Activated CD4-positive, alpha-beta T cell treated with anti-CD3 and anti-CD28 coated beads, Interleukin-2, amount 10 ng/mL, durations not matched to agents 7 days and 5 days (primary cell): ENCODE results near the gene CFAP251. TPM values are rescaled to one million over a fixed set of nuclear protein-coding genes. Genes with fewer than 3 reads are reported as not detected.

ENCODE experiments used
- CTCF ChIA-PET: fragments of 350-600 bp; sonication (Branson Sonifier 250); formaldehyde crosslinking; loops from one replicate; lab custom pipeline; 2021; ENCODE audit warnings: antibody characterized with exemption; lab: Charles Lee
- POLR2A ChIA-PET: fragments of 350-600 bp; sonication (Branson Sonifier 250); formaldehyde crosslinking; loops from one replicate; lab custom pipeline; 2021; ENCODE audit warnings: antibody characterized with exemption; lab: Charles Lee
- DNase-seq: peaks from one replicate; pipeline ENCODE4 v3.0.0-alpha.2; 2020
- H3K27ac Mint-ChIP-seq: one replicate; pipeline ENCODE4 v1.8.0; 2021; ENCODE audit warnings: mild to moderate bottlenecking, moderate library complexity, mixed read lengths
- H3K27me3 Mint-ChIP-seq: one replicate; pipeline ENCODE4 v1.8.0; 2021; ENCODE audit warnings: mixed read lengths
- H3K36me3 Mint-ChIP-seq: one replicate; pipeline ENCODE4 v1.8.0; 2021; ENCODE audit warnings: low read depth, mixed read lengths
- H3K4me1 Mint-ChIP-seq: one replicate; pipeline ENCODE4 v1.8.0; 2021; ENCODE audit warnings: mixed read lengths
- H3K4me3 Mint-ChIP-seq: one replicate; pipeline ENCODE4 v1.8.0; 2021; ENCODE audit warnings: mild to moderate bottlenecking, moderate library complexity, mixed read lengths
- H3K9me3 Mint-ChIP-seq: one replicate; pipeline ENCODE4 v1.8.0; 2021; ENCODE audit warnings: mixed read lengths
- total RNA-seq, 2 experiments: library from RNA; stranded (reverse); gene quantifications; one replicate each; pipeline ENCODE4 v1.2.3, GENCODE V29; 2021

CFAP251 gene
- total RNA-seq, 2 experiments from 2014 or later, result 0.30 to 0.52 TPM

DNA sequence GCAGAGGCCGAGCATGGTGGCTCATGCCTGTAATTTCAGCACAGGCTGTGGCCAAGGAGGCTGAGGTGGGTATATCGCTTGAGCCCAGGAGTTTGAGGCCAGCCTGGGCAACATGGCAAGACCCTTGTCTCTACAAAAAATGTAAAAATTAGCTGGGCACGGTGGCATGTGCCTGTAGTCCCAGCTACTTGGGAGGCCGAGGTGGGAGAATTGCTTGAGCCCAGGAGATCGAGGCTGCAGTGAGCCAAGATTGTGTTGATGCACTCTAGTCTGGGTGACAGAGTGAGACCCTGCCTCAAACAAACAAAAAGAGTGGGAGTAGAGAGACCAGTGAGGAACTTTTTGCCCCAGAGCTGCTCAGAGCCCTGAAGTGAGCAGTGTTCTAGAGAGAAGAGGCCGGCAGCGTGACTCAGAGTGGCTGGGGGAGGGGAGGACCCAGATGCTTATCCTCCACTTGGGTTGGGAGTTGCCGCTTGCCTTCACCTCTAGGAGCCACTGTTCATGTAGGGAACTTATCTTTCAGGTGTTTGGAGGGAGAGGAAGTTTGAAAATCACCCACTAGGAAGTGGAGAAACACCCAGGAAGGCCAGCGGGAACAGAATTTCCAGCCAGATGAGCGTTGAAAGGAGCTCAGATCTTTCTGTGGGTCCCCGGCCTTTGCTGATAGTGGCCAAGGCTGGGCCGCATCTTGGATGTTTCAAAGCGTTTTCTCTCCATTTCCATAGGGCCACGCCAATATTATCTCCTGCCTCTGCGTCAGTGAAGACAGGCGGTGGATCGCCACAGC is 15.3 kb downstream of the CFAP251 start:
- H3K4me3 Mint-ChIP-seq, result no peak overlapping the region
- no peaks in the 10 kb centered on the region for H3K27me3 Mint-ChIP-seq
- no peak for DNase-seq
- ChIA-PET POLR2A (no interaction called here), CTCF (interaction anchor here (1.1 to 1.4 kb wide), 2 partner anchors 139 to 189 kb away, joined by 3 read pairs; no protein-coding TSS in a partner anchor)
- H3K4me1 Mint-ChIP-seq, result peaks cover 8% of the 10 kb centered on the region
- H3K27ac Mint-ChIP-seq, result no peak overlapping the region
- peaks cover 3% of the 10 kb centered on the region for H3K9me3 Mint-ChIP-seq
- no peaks in the 10 kb centered on the region for H3K36me3 Mint-ChIP-seq

GRCh38 chr12:121934309-121934664 is 15.9 kb downstream of the CFAP251 start:
- Mint-ChIP-seq H3K27me3 (no peaks in the 10 kb centered on the region), H3K27ac (no peak overlapping the region), H3K36me3 (no peaks in the 10 kb centered on the region), H3K4me1 (peaks cover 13% of the 10 kb centered on the region), H3K4me3 (no peak overlapping the region), H3K9me3 (peaks cover 3% of the 10 kb centered on the region)
- ChIA-PET POLR2A (no interaction called here), CTCF (interaction anchor here (1.1 to 1.4 kb wide), 2 partner anchors 140 to 189 kb away, joined by 3 read pairs; no protein-coding TSS in a partner anchor)
- DNase-seq, result no peak

DNA sequence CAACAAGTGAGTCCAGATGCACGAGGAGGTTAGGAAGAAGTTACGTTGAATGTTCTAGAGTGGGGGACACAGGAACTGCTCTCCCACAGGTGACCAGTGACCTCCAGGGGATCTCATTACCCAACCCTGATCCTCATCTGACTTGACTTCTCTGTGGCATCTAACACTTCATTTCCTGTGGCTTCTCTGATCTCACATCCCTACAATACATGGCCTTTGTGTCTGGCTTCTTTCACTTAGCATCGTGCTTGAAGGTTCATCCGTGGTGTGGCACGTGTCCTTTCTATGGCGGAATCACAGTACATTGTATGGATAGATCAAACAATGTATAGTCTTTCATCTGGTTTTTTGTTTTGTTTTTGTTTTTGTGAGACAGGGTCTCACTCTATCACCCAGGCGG is 19.3 kb downstream of the CFAP251 start:
- Mint-ChIP-seq H3K4me1 (peaks cover 13% of the 10 kb centered on the region), H3K27ac (no peak overlapping the region), H3K4me3 (no peak overlapping the region), H3K9me3 (peaks cover 3% of the 10 kb centered on the region), H3K36me3 (no peaks in the 10 kb centered on the region), H3K27me3 (no peaks in the 10 kb centered on the region)
- CTCF ChIA-PET, result no interaction called here
- DNase-seq, result peak; percentile 16
- POLR2A ChIA-PET, result no interaction called here

GRCh38 chr12:121939186-121939585 is 20.8 kb downstream of the CFAP251 start:
- CTCF ChIA-PET, result interaction anchor here (0.6 to 1.0 kb wide), 2 partner anchors 12 to 21 kb away, joined by 3 to 5 read pairs; partner anchors contain the start of gene CFAP251
- H3K4me3 Mint-ChIP-seq, result no peak overlapping the region
- POLR2A ChIA-PET, result no interaction called here
- peaks cover 13% of the 10 kb centered on the region for H3K4me1 Mint-ChIP-seq
- no peak for DNase-seq
- H3K27me3 Mint-ChIP-seq, result no peaks in the 10 kb centered on the region
- no peak overlapping the region for H3K27ac Mint-ChIP-seq
- H3K9me3 Mint-ChIP-seq, result peaks cover 3% of the 10 kb centered on the region
- H3K36me3 Mint-ChIP-seq, result no peaks in the 10 kb centered on the region

DNA sequence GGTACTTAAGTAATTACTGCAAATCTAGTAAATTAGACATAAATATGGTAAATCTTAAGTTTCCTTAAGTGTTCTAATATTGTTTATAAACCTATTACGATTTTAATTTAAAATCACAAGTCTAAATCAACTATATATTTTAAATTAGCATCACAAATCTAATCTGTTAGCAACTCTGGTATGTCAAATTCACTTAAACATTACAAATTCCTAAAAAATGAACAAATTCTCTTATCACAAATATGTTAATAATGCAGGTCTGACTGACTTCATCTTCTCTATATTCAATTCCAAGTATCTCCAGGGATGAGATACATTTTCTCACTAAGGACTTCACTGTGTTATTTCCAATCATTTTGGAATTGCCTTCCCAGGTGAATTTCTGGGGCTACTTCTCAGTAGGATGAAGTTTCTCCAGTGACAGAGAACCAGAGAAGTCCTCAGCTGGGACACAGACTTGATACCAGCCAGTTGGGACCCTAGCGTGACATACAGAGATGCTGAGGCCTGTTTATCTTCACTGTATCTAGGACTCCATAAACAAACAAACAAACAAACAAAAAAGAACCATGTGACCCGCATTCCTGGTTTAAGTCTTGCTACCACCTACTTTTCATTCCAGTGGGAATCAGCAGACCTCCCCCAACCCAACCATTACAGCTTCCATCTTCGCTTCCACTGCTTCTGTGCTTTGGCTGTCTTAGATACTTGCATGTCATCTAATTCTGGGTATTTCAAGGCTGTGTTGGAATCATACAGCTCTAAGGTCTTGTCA is 21.8 kb downstream of the CFAP251 start:
- Mint-ChIP-seq H3K27me3 (no peaks in the 10 kb centered on the region), H3K36me3 (no peaks in the 10 kb centered on the region), H3K4me1 (peaks cover 13% of the 10 kb centered on the region), H3K27ac (peak overlapping the region; percentile 3), H3K9me3 (peaks cover 3% of the 10 kb centered on the region), H3K4me3 (no peak overlapping the region)
- DNase-seq, result no peak
- ChIA-PET CTCF (no interaction called here), POLR2A (no interaction called here)

GRCh38 chr12:121942145-121942718 is 23.8 kb downstream of the CFAP251 start:
- H3K4me1 Mint-ChIP-seq, result peaks cover 13% of the 10 kb centered on the region
- POLR2A ChIA-PET, result no interaction called here
- H3K27ac Mint-ChIP-seq, result no peak overlapping the region

DNA sequence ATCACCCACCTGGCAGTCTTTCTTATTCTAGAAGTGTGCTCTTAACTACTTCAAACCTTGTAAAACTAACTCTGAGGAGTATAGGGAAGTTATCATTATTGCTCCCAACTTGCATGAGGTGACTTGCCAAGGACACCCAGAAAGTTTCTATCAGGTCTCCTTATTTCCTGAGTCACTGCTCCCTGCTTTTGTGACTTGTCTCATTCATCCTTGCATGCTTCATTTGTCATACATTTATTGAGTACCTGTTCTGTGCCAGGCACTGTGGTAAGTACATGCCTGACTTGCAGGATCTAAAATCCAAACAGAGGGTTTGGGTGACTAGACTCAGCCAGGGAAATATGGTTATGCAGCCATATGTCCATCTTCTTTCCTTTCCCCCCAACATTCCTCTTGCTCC is 25.5 kb downstream of the CFAP251 start:
- POLR2A ChIA-PET, result no interaction called here
- peaks cover 4% of the 10 kb centered on the region for H3K27me3 Mint-ChIP-seq
- no peak overlapping the region for H3K27ac Mint-ChIP-seq
- no peak for DNase-seq
- CTCF ChIA-PET, result no interaction called here
- H3K9me3 Mint-ChIP-seq, result no peaks in the 10 kb centered on the region
- peaks cover 4% of the 10 kb centered on the region for H3K4me1 Mint-ChIP-seq
- H3K36me3 Mint-ChIP-seq, result no peaks in the 10 kb centered on the region
- no peak overlapping the region for H3K4me3 Mint-ChIP-seq

More at GRCh38 chr12:121942145-121942718, 23.8 kb downstream of the CFAP251 start:
- no peak for DNase-seq
- CTCF ChIA-PET, result no interaction called here
- H3K4me3 Mint-ChIP-seq, result no peak overlapping the region
- H3K9me3 Mint-ChIP-seq, result peaks cover 3% of the 10 kb centered on the region
- H3K27me3 Mint-ChIP-seq, result peaks cover 4% of the 10 kb centered on the region
- H3K36me3 Mint-ChIP-seq, result no peaks in the 10 kb centered on the region

DNA sequence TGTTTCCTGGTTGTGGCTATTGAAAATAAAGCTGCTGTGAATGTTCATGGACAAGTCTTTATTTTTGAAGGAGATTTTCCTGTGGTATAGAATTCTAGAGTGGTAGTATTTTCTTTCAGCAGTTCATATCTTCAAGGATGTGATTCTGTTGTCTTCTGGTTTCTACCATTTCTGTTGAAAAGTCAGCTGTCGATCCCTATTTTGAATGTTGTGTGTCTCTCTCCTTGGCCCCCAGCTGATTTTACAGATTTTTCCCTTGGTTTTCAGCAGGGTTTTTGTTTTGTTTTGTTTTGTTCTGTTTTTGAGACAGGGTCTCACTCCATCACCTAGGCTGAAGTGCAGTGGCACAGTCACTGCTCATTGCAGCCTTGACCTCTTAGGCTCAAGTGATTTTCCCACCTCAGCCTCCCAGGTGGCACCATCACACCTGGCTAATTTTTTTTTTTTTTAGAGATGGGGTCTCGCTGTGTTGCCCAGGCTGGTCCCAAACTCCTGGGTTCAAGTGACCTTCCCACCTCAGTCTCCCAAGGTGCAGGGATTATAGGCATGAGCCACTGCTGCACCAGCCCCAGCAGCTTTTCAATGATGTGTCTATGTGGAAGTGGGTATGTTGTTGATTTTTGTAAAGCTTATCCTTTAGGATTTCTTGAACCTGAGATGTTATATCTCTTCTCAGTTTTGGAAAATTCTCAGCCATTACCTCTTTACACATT is 28.1 kb downstream of the CFAP251 start:
- DNase-seq, result no peak
- Mint-ChIP-seq H3K27me3 (peaks cover 4% of the 10 kb centered on the region), H3K36me3 (no peaks in the 10 kb centered on the region), H3K4me1 (no peaks in the 10 kb centered on the region), H3K27ac (no peak overlapping the region), H3K4me3 (no peak overlapping the region), H3K9me3 (no peaks in the 10 kb centered on the region)
- ChIA-PET CTCF (no interaction called here), POLR2A (no interaction called here)

GRCh38 chr12:121947981-121948380 is 29.6 kb downstream of the CFAP251 start:
- no peak overlapping the region for H3K27ac Mint-ChIP-seq
- H3K9me3 Mint-ChIP-seq, result no peaks in the 10 kb centered on the region
- H3K36me3 Mint-ChIP-seq, result no peaks in the 10 kb centered on the region
- CTCF ChIA-PET, result no interaction called here
- no peak overlapping the region for H3K4me3 Mint-ChIP-seq
- peaks cover 5% of the 10 kb centered on the region for H3K27me3 Mint-ChIP-seq
- no peaks in the 10 kb centered on the region for H3K4me1 Mint-ChIP-seq
- no peak for DNase-seq
- POLR2A ChIA-PET, result no interaction called here

GRCh38 chr12:121949648-121950397 is 31.4 kb downstream of the CFAP251 start:
- H3K27me3 Mint-ChIP-seq, result peaks cover 8% of the 10 kb centered on the region
- H3K27ac Mint-ChIP-seq, result no peak overlapping the region
- ChIA-PET POLR2A (no interaction called here), CTCF (interaction anchor here (1.4 kb wide), 1 partner anchor 42 kb away, joined by 3 read pairs; no protein-coding TSS in a partner anchor)
- no peaks in the 10 kb centered on the region for H3K36me3 Mint-ChIP-seq
- no peak overlapping the region for H3K4me3 Mint-ChIP-seq
- no peaks in the 10 kb centered on the region for H3K4me1 Mint-ChIP-seq
- no peaks in the 10 kb centered on the region for H3K9me3 Mint-ChIP-seq
- DNase-seq, result no peak

GRCh38 chr12:121953117-121953692 is 34.8 kb downstream of the CFAP251 start:
- no peaks in the 10 kb centered on the region for H3K4me1 Mint-ChIP-seq
- DNase-seq, result no peak
- H3K36me3 Mint-ChIP-seq, result no peaks in the 10 kb centered on the region
- no peak overlapping the region for H3K27ac Mint-ChIP-seq
- ChIA-PET CTCF (interaction anchor here (0.6 kb wide), 1 partner anchor 1339 kb away, joined by 3 read pairs; no protein-coding TSS in a partner anchor), POLR2A (no interaction called here)
- H3K27me3 Mint-ChIP-seq, result peaks cover 4% of the 10 kb centered on the region
- no peaks in the 10 kb centered on the region for H3K9me3 Mint-ChIP-seq
- no peak overlapping the region for H3K4me3 Mint-ChIP-seq
